HG02610 (cell line): Measurements from ENCODE around the gene EHBP1L1.

Source experiments
- ATAC-seq: cut with Tn5 transposase; IDR thresholded peaks from one replicate; pipeline ENCODE4 v1.9.1; 2021; ENCODE audit warnings: mild to moderate bottlenecking, moderate library complexity; ENCODE audit not compliant: unreplicated experiment

EHBP1L1 gene

GRCh38 chr11:65592858-65593517, 17.1 kb downstream of the EHBP1L1 start:
- ATAC-seq = no peak

GRCh38 chr11:65593518-65594414, 17.9 kb downstream of the EHBP1L1 start:
- ATAC-seq = no peak

- no peak for ATAC-seq
Measured at GRCh38 chr11:65595131-65595530, 19.3 kb downstream of the EHBP1L1 start.

GRCh38 chr11:65595543-65596281, 19.9 kb downstream of the EHBP1L1 start, which contains the start of gene KCNK7:
Gene KCNK7 (minus strand): TSS chr11:65595800. CDS start chr11:65595772, 28 bp downstream.
- ATAC-seq = no peak

DNA sequence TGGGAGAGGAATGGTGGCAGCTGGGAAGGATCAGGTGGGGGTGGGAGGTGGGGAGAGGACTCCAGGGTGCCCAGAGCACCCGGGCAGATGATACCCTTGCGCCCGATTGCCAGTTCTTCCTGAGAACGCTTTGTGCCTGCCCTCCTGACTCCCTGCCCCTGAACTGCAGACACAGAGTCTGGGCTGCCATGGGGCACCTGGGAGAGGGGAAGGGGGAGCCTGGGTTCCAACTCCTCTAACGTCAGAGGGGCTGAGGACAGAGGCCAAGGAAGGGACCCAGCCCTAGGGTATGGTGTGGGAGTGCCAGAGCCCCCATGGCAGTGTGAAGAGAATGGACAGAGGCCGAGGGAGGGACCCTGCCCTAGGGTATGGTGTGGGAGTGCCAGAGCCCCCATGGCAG, 20.7 kb downstream of the EHBP1L1 start:
- ATAC-seq = no peak

DNA sequence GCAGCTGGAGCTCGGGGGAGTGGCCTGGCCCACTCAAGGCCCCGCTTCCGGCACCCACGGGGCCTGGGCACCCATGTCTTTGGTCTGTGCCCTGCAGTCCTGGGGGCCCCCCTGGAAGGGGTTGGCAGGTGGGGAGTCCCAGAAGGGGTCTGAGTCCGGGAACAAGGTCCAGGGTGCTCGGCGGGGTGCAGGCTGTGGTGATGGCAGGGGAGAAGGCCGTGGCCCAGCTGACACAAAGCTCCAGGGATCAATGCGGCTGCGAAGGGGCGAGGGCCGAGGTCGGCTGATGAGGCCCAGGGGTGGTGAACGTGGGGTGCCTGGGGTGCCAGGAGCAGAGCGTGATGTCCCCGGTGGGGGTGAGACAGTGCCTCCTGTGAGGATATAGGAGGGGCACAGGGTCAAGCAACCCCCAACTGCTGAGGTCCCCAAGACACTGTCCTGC, 22.4 kb downstream of the EHBP1L1 start:
- ATAC-seq = no peak

DNA sequence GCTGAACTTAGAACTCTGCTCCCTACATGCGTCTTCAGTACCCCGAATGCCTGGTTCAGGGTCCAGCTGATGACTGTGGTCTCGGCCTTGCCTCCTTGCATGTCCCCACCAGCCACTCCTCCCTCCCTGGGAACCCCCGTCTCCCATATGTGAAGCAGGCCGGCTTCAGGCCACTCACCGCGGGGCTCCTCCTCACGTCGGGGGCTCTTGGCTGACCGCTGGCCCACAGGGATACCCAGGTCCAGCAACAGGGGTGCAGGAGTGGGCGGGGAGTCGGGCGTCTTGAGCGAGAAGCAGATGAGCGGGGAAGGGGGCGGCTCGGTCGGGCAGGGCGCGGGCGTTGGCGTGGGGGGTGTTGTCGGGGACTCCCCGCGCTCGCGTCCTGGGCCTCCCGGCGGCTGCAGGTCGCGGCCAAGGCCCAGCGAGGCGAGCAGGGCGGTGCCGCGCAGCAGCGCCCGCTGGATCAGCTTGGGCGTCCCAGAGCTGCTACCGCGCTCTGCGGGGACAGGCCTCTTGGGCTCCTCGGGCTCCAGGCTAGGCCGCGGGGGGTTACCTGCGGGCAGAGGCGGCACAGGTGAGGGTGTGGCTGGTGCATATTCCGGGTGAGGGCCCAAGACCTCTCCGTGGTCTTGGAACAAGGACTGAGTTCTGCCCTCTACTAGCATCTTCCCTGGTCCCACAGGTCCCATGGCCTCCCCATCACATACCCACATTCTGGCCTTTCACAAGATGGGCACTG, 23.5 kb downstream of the EHBP1L1 start:
- no peak for ATAC-seq

DNA sequence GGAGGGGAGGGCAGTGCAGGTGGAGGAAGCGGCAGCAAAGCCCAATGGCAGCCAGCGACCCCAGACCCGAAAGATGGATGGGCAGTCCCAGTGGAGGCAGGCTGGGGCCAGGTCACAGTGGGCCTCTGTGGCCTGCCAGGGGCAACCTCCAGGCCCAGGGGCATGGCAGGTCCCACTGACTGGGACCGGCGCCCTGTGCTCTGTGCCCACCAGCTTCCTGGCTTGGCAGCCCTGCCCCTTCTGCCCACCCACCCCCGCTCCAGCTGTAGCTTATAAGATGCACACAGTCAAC, 24.0 kb downstream of the EHBP1L1 start:
- no peak for ATAC-seq

- ATAC-seq = no peak
Measured at GRCh38 chr11:65604258-65604657, 28.4 kb downstream of the EHBP1L1 start.

- ATAC-seq = no peak
Measured at GRCh38 chr11:65606876-65607613, 31.2 kb downstream of the EHBP1L1 start.

DNA sequence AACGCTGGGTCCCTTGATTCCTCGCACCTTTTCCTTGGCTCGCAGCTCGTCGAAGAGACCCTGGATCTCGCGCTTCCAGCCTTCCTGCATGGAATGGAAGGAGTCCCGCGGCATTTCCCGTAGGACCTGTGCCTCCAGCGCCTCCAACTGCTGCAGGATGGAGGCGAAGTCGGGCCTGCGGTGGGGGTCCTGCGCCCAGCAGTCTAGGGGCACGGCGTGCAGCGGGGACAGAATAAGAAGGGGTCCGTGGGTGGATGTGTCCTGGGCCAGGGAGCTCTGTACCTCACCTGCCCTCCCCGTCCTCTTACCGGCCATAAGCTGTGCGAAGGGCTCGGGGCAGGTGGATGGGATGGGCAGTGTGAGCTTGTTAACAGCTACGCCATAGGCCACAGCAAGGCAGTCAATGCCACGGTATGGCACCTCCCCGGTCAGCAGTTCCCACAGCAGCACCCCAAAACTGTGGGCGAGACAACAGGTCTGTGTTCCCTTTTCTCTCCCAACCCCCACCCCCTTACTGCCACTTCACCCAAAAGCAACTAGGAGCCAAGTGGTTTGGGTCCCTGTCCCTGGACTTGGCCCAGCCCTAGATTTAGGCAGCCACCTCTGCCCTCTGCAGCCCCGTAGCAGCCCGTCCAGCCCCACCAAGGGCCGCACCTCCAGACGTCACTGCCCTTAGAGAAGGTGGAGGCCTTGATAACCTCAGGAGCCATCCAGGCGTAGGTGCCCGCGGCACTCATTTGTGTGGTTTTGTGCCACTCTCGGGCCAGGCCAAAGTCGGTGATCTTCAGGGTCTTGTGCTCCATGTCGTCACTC, 32.0 kb downstream of the EHBP1L1 start:
- no peak for ATAC-seq

GRCh38 chr11:65609229-65609628, 33.4 kb downstream of the EHBP1L1 start:
- no peak for ATAC-seq

GRCh38 chr11:65609665-65610064, 33.8 kb downstream of the EHBP1L1 start:
- no peak for ATAC-seq

DNA sequence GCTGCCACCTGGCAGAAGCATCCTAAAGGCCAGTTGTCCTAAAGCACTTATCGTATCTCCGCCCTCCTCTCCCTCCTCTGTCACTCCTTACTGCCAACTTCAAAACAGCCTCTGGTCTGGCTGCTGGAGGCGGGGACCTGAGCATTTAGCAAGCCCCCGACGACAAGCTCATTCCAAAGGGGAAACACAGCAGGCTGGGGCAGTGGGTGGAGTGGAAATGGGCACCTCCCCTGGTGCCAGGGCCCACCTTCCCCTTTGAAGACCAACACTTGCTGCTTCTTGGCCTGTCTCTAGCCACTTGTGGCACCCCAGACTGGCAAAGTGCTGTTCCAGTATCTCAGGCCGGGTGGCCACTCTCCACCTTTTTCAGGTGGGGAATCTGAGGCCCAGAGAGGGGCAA, 34.6 kb downstream of the EHBP1L1 start:
- no peak for ATAC-seq

GRCh38 chr11:65611028-65611757, 35.3 kb downstream of the EHBP1L1 start:
- no peak for ATAC-seq

- ATAC-seq = no peak
Measured at GRCh38 chr11:65611758-65612603, 36.1 kb downstream of the EHBP1L1 start.

GRCh38 chr11:65612691-65613090, 36.8 kb downstream of the EHBP1L1 start:
- no peak for ATAC-seq
